Endometrium (tissue), 2 donors: ENCODE results near the gene UTP14C.
"Not testable (repeated sequence)": the region's sequence is repeated elsewhere in the genome, so short reads cannot be mapped to it uniquely, and the experiment has no call there.

Source experiments
- FAIRE-seq: peaks from 2 replicates; lab custom pipeline; 2012; peaks lifted over from hg19 to GRCh38; lab: Jason Lieb, UNC
- donor health status: control.
- donor health status: control.

The UTP14C gene

DNA sequence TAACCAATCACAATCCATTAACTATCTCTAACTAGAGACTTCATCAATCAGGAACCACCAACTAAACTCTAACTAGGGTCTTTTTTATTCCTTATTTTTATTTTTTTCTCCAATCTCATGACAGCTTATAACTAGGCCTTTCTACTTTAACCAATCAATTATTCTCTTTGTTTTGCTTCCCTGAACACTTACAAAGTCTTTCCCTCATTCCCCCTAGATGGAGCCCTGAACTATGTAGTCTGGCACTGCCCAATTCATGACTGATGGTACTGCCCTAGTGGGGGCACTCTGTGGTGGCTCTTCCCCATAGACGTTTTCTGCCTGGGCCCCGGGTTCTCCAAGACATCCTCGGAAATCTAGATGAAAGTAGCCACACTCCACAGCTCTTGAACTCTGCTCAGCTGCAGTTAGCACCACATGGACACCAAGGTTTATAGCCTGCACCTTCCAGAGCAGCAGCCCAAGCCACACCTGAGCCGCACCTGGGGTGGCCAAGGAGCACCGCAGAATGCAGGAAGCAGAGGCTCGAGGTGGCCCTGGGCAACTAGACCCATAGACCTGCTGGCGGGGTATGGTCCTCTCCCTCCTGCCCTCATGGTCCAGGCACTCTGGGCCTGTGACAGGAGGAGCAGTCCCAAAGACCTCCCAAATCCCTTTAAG, 19.9 kb upstream of the UTP14C start:
- no peak for FAIRE-seq

DNA sequence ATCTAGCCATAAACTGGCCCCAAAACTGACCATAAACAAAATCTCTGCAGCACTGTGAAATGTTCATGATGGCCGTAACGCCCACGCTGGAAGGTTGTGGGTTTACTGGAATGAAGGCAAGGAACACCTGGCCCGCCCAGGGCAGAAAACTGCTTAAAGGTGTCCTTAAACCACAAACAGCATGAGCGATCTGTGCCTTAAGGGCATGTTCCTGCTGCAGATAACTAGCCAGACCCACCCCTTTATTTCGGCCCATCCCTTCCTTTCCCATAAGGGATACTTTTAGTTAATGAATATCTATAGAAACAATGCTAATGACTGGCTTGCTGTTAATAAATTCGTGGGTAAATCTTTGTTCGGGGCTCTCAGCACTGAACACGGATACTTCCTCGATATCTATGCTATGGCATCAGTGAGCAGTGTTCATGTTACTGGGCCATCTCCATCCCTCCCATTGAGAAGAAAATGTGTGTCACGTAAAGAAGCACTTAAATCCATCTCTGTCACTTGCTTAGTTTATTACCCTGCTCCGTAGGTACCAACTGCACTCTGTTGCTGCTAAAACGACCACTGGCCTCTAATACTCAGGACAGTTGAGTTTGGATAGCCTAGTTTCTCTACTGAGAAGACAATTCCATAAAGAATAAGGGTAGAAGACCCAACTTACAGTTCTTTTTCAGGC, 18.5 kb upstream of the UTP14C start:
- FAIRE-seq = no peak

DNA sequence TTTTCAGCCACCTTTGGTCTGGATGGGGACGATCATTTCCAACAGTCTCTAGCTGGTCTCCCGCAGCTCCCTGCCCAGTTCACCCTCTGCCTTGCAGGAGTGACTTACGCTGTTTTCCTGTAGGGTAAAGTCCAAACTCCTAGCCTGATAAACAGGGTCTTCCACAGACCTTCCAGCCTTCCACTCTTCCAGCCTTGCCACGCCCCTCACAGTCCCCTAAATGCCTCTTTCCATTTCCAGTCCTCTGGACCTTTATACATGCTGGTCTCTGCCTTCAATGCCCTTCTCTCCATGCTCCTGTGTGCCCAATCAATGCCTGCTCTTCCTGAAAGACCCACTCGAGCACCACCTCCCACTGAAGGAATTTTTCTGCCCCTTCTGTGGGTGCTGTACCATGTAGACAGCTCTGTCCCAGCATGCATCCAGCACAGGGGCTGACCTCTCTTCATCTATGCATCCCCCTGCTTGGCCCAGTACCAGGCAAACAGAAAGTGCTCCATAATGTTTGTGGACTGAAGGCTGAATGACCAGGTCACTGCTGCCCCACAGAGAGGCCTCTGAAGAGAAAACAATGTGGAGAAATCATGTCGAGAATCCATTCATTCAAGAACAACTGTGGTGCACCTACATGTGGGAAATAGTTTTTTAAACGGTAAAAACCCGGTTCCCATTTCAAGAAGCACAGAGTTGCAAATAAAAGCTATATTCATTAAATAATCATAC, 17.8 kb upstream of the UTP14C start:
- no peak for FAIRE-seq

DNA sequence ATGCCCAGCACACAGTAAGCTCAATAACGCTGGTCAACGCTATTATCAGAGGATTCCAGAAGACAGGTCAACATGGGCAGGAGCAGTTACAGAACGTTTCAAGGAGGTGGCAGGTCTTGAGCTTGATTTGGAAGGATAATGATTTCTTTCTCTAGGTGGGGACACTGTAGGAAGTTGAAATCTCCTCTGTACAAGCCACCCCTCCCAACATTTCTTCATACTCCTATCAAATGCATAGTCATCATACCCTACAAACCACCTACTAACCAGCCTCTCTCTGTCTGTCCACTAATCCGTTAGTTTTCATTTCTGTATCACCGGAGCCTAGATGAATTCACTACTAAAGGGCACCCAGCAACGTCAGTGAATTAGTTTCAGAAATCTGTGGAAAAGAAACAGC, 14.5 kb upstream of the UTP14C start:
- FAIRE-seq = no peak

DNA sequence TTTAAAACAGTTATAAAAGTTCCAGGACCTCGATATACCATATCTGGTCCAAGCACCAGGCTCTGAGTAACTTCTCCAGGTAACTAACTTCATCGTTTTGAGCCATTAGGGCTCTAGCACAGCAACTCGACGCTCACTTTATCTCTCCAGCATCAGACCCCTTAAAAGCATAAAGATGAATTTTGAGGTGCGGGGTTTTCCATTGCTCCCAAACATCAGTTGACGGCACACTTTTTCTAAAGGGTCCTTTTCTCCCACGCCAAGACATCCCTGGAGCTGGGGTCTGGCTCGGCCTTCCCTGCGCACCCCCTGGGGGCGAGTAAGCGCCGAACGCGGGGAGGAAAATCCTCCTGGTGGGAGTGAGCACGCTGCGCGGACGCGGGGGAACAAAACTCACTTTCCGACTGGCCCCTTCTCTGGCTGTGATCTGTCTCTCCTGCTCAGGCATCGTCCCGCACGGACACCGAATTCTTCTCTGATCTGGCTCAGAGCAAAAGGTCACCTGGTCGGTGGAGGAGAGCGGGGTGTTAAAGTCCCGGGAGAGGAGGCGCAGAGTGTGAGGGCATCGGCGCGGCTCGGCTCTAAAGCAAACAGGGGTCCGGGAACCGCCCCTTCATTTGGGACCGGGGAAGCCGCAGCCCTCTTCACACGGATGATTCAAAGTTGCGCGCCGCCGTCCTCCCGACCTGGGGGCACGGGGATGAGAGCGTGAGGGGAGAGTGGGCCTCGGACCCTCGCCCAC, 13.4 kb upstream of the UTP14C start, which contains the start of gene ATP7B:
ATP7B (minus strand) TSS at position 561 of the 742 bp plus-strand sequence; CDS start at position 448, 113 bp downstream.
- FAIRE-seq = no peak

DNA sequence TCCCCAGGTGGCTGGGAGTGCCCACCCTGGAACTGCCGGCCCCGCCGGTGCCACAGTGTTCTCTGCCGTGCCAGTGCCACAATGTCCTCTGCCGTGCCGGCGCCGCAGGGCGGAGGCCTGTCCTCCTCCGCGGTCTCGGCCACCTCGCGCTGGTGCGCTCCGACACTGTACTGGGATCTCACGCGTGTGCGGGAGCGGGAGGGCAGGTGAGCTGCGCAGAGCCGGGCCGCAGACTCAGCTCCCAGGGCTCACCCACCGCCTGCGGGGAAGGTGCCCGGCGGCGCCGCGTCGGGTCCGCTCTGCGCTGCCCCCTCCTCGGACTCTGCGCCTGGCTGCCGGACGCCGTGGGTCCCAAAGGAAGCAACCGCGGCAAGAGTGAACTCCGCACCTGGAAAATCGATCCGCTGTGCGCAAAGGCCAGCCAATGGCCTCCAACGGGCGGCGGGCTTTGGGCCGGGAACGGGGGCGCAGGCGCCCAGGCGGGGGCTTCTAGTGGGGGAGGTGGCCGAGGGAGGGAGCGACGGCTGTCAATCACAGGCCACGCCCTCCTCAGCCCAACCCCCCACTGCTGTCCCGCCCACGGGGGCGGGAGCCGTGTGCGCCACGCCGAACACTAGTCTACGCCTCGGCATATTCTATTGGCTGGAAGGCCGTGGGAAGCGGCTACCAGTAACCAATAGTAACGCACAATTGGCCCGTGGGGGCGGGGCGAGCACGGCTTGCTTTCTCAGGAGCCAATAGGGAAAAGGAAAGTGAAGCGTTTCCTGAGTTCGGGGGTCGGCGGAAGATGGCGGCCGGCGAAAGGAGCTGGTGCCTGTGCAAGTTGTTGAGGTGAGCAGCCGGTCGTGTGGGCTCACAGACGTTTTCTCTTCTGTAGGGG, 12.6 kb upstream of the UTP14C start, which contains the start of gene ALG11:
ALG11 (plus strand) TSS at position 767 of the 880 bp plus-strand sequence; CDS start at position 788, 21 bp downstream.
- peak; percentile 94 for FAIRE-seq

DNA sequence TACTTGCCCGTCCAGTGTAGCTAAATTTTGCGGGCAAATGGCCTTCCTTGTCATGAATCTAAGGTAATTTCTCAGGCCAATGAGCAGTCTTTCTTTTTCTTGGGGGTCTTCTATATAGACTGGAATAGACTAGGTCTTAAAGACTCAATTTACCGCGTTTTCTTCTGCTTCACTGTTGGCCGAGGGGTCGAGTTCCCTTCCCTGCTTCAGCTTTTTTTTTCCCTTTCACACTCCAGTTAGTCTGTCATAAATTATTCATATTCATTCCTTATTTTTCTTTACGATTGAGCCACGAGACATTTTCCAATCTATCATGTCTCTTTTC, 12.0 kb upstream of the UTP14C start:
- FAIRE-seq = no peak

DNA sequence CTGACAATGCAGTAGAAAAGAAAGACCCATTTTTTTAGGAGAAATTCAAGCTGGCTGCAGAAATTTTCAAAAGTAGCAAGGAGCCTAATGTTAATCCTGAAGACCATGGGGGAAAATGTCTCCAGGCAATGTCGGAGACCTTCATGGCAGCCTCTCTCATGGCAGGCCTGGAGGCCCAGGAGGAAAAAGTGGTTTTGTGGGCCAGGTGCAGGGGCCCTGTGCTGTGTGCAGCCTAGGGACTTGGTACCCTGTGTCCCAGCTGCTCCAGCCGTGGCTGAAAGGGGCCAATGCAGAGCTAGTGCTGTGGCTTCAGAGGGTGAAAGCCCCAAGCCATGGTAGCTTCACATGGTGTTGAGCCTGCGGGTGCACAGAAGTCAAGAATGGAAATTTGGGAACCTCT, 8.2 kb upstream of the UTP14C start:
- no peak for FAIRE-seq

DNA sequence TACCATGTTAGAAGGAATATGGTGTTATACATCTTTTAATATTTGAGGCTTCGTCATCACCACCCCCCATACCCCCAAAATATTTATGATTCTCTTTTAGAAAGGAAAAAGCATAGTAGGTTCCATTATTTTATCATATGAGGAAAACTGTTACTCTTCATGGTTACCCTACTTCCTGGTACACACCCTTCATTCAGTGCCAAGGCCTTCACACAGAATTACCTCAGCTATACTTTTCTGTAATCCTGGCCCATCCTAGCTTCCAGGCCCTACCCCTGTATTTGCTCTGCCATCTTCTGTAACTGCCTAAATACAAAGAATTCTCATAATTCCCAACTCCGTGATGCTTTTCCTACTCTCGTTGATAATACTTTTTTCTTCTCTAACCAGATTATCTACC, 4.3 kb upstream of the UTP14C start:
- no peak for FAIRE-seq

DNA sequence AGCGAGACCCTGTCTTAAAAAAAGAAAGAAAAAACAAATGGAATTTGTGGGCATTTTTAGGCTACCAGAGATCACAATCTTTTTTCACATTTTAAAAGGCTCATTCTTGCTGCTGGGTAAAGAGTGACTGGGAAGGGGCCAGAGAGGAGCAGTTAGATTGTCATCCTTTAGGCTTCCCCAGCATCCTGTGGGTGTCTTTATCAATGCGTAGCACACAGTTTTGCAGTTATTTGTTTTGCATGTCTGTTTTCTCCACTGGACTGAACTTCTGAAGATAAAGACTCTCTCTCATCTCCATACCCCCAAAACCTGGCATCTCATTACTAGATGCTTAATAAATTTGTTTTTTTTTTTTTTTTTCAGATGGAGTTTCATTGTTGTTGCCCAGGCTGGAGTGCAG, 2.1 kb upstream of the UTP14C start:
- no peak for FAIRE-seq

DNA sequence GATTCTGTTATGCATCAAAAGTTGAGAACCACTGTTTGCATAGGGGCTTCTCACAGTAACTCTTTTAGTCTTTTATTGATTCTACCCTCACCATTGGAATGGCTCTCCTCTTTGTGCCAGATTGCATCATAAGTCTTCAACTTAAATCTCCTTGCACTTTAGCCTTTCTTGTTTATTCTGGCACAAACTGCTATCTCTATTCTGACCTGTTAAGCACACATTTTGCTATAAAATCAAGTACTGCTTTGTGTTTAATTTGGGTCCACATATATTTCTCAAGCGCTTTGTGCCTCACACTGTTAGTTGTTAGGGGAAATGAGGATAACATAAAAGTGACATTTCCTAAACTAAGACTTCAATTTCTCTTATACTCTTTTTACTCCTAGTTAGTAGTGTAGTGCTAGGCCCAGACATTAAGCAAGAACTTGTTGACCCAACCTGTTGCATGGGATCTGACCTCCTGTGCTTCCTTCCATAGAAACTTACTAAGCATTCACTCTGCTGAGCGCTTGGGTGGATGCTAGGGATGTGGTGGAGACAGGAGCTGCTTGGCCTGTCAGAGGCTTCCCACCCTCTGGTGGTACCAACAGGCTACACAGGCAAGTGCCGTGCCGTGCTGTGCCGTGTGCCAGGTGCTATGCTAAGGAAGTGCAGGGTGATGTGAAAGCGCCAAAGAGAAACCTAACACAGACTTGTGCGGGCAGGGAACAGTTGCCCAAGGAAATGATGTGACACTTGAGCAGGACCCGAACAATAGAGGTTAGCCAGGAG, 1.2 kb downstream of the UTP14C start:
- FAIRE-seq = no peak

DNA sequence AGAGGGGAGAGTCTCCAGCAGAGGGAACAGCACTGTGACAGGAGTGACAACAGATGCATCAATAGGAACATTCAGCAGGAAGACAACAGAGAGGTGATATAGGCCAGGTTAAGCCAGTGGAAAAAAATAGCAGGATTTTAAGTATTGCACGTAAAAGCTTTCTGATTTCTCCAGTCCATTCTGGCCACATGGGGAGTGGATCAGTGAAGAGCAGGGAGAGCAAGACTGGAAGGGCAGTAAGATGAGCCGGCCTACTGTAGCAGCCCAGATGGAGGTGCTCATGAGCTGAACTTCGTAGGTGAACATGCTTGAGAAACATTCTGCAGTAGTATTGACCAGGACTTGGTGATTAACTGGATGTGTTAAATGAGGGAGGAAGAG, 1.7 kb downstream of the UTP14C start:
- FAIRE-seq = no peak

DNA sequence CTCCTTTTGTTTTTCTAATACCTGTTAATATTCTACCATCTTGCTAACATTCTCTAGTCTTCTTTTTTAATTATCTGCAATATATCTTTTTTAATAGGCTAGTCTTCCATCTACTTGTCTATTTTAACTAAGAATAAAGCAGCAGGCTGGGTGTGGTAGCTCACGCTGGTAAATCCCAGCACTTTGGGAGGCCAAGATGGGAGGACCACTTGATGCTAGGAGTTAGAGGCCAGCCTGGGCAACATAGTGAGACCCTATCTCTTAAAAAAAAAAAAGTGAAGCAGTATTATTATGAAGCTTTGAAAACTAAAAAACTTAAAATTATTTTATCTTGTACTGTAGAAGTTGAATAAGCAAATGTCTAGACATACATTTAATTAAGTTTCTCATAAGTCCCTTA, 3.3 kb downstream of the UTP14C start:
- no peak for FAIRE-seq

DNA sequence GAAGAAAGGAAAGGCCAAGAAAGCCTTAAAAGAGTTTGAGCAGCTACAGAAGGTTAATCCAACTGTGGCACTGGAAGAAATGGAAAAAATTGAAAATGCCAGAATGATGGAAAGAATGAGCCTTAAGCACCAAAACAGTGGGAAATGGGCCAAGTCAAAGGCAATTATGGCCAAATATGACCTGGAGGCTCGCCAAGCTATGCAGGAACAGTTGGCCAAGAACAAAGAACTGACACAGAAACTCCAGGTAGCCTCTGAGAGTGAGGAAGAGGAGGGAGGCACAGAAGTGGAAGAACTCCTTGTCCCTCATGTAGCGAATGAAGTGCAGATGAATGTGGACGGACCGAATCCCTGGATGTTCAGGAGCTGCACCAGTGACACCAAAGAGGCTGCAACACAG, 5.1 kb downstream of the UTP14C start:
- FAIRE-seq = no peak

DNA sequence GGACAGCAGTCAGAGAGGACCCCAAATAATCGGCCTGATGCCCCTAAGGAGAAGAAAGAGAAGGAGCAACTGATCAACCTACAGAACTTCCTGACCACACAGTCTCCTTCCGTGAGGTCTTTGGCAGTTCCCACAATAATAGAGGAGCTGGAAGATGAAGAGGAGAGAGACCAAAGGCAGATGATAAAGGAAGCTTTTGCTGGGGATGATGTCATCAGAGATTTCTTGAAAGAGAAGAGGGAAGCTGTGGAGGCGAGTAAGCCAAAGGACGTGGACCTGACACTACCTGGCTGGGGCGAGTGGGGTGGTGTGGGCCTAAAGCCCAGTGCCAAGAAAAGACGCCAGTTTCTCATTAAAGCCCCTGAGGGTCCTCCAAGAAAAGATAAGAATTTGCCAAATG, 5.9 kb downstream of the UTP14C start:
- not testable (repeated sequence) for FAIRE-seq

DNA sequence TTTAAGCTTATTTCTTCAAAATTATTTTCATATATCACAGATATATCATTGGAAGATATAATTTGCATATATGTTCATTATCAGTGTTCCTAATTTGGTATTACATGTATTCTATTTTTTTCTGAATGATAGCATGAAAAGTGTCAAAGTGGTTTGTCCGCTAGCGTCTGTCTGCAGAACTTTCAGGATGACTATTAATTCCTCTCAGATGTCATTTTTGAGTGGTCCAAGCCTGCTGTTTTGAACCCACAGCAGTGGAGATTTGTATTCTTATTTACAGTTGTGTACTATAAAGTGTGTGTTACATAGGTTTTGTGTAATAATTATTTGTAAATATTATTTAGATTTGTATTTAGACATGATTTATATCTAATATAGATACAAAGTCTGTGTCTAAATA, 8.5 kb downstream of the UTP14C start:
- FAIRE-seq = no peak

DNA sequence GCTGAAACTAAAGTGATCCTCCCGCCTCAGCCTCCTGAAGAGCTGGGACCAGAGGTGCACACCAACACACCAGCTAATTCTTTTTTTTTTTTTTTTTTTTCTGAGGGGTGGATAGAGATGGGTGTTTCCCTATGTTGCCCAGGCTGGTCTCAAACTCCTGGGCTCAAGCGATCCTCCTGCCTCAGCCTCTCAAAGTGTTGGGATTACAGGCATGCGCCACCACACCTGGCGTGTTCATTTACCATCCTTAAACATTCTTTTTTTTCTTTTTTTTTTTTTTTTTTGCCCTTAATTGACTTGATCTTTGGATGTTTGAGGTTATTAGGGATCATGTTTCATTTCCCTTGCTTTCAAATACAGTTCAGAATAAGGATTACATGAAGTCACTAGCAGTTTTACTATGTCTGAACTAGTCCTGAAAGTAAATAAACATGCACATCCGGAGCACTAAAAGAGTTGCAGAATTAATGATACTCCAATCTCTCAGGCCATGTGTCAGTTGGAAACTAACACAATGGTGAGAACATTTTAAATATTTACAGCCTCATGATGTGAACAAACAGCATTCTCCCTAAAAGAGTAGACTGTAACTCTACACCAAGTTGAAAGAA, 10.2 kb downstream of the UTP14C start:
- FAIRE-seq = no peak

DNA sequence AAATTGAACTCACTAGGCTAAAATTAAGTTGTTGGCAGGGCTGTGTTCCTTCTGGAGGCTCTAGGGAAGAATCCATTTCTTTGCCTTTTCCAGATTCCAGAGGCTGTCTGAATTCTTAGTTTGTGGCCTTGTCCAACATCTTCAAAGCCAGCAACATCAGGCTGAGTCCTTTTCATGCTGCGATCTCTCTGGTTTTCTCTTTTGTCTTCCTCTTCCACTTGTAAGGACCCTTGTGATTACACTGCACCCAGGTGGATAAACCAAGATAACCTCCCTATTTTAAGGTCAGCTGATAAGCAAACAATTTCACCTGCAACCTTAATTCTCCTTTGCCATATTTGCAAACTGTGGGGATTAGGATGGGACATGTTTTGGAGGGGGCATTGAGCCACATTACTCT, 11.5 kb downstream of the UTP14C start:
- FAIRE-seq = no peak

DNA sequence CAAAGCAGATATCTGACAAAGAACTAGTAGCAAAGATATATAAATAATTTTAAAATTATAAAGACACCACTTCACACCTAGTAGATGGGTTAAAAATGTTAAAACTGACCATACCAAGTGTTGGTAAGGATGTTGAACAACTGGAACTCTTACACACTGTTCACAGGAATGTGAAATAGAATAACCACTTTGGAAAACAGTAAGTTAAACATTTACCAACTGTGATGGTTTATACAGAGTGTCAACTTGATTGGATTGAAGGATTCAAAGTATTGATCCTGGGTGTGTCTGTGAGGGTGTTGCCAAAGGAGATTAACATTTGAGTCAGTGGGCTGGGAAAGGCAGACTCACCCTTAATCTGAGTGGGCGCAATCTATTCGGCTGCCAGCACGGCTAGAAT, 19.2 kb downstream of the UTP14C start:
- no peak for FAIRE-seq

DNA sequence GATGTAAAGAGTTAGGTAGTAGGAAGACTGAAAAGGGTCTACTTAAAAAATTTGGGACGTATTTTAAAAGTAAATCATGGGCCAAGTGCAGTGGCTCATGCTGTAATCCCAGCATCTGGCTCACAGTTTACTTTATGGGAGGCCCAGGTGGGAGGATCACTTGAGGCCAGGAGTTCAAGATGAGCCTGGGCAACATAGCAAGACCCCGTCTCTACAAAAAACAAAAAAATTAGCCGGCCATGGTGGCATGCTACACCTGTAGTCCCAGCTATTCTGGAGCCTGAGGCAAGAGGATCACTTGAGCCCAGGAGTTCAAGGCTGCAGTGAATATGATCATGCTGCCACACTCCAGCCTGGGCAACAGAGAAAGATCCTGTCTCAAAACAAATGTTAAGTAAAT, 23.0 kb downstream of the UTP14C start:
- no peak for FAIRE-seq
